ENCODE results near the gene P2RX6.

Gene P2RX6

DNA sequence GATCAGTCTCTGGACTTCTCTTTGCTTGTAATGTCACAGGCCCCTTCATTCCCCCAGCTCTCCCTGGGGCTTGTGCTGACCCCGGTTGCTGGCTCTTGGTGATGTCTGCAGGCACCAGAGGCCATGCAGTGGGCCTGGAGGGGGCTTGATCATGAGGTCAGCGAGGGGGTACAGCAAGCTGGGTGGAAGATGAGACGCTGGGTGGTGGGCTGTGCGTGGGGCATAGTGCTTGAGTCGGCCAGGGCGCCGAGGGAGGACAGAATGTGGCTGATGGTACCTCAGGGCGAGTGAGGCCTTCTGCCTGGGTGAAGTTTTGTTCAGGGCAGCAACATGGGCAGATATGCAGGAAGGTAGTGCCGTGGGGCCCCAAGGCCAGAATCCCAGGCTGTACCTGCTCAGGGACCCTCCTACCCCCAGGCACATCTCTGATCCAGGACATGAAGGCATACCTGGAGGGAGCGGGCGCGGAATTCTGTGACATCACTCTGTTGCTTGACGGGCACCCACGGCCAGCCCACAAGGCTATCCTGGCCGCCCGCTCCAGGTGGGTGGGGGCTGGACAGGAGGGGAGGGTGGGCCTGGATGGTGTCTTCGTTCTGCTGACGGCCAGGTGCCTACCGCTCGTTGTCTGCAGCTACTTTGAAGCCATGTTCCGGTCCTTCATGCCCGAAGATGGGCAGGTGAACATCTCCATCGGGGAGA lies 19.5 kb upstream of the P2RX6 start:
- no peak overlapping the region for H3K4me2 ChIP-seq (ENCODE audit: low read length, poor library complexity, severe bottlenecking)
- peaks cover 15% of the 10 kb centered on the region for H3K4me1 ChIP-seq (ENCODE audit: control insufficient read depth, insufficient read depth, low read depth, low read length)
- H2AFZ ChIP-seq (ENCODE audit: low read depth, low read length) = no peak overlapping the region
- no peak overlapping the region for H2BK120ac ChIP-seq (ENCODE audit: low read depth, low read length)
- no peak overlapping the region for H4K8ac ChIP-seq (ENCODE audit: low read length)
- H3K27me3 ChIP-seq (ENCODE audit: control insufficient read depth in 1 of 2, insufficient read depth in 1 of 2, low read length in 2 of 2) = no peaks in the 10 kb centered on the region
- peaks cover 29% of the 10 kb centered on the region for H3K79me1 ChIP-seq (replicated peaks; ENCODE audit: low read length, poor library complexity, severe bottlenecking)
- no peak overlapping the region for H4K91ac ChIP-seq (ENCODE audit: low read length)
- no peak overlapping the region for H2BK15ac ChIP-seq (ENCODE audit: low read depth, poor library complexity, severe bottlenecking)
- no peak overlapping the region for H2BK5ac ChIP-seq (ENCODE audit: low read depth, low read length, poor library complexity, severe bottlenecking)
- H3K9ac ChIP-seq (ENCODE audit: low read length) = no peak overlapping the region
- no peak overlapping the region for H3K27ac ChIP-seq (ENCODE audit: low read length, poor library complexity, severe bottlenecking)
- no peak for DNase-seq
- WGBS = 92% methylated on average over 23 of the region's 23 CpGs
- no peaks in the 10 kb centered on the region for H3K9me3 ChIP-seq (ENCODE audit: control insufficient read depth, low read length)
- no peak overlapping the region for H3K14ac ChIP-seq (ENCODE audit: low read length in 2 of 2)
- H3K36me3 ChIP-seq (ENCODE audit: control insufficient read depth in 1 of 2, insufficient read depth in 2 of 2, low read depth in 1 of 2, low read length in 2 of 2) = peaks cover 86 to 100% of the 10 kb centered on the region in 2 experiments
- no peak overlapping the region for H3K23ac ChIP-seq (ENCODE audit: low read length in 2 of 2)
- no peak overlapping the region for H3K18ac ChIP-seq (ENCODE audit: low read depth in 1 of 2, low read length in 2 of 2)
- no peak overlapping the region for H2AK5ac ChIP-seq (ENCODE audit: low read length, severe bottlenecking)
- H3K4me3 ChIP-seq (ENCODE audit: insufficient read depth in 1 of 2, low read depth in 1 of 2, low read length in 2 of 2) = no peak overlapping the region
- no peak overlapping the region for H3K4ac ChIP-seq (ENCODE audit: low read depth in 1 of 2, low read length in 2 of 2)
- no peak overlapping the region for H2BK12ac ChIP-seq (ENCODE audit: low read length in 2 of 2)

DNA sequence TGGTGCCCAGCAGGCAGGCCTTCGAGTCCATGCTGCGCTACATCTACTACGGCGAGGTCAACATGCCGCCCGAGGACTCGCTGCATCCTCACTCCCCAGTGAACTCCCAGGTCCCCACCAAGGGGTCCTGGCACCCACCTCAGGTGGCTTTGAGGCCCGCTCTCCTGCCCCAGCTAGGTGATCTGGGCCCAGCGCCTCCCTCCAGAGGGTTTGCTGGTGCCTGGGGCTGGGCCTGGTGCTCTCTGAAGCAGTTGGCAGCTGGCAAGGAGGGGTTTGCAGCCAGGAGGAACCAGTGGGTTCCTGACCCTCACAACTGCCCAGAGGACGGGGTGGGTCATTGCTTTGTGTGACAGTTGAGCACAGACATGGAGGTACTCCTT lies 18.9 kb upstream of the P2RX6 start:
- no peak overlapping the region for H3K23ac ChIP-seq (ENCODE audit: low read length in 2 of 2)
- no peak overlapping the region for H3K14ac ChIP-seq (ENCODE audit: low read length in 2 of 2)
- H3K4ac ChIP-seq (ENCODE audit: low read depth in 1 of 2, low read length in 2 of 2) = no peak overlapping the region
- no peak overlapping the region for H2BK5ac ChIP-seq (ENCODE audit: low read depth, low read length, poor library complexity, severe bottlenecking)
- peaks cover 80 to 97% of the 10 kb centered on the region in 2 experiments for H3K36me3 ChIP-seq (ENCODE audit: control insufficient read depth in 1 of 2, insufficient read depth in 2 of 2, low read depth in 1 of 2, low read length in 2 of 2)
- no peak for DNase-seq
- H3K27ac ChIP-seq (ENCODE audit: low read length, poor library complexity, severe bottlenecking) = no peak overlapping the region
- no peak overlapping the region for H4K8ac ChIP-seq (ENCODE audit: low read length)
- no peak overlapping the region for H2BK15ac ChIP-seq (ENCODE audit: low read depth, poor library complexity, severe bottlenecking)
- no peak overlapping the region for H3K4me3 ChIP-seq (ENCODE audit: insufficient read depth in 1 of 2, low read depth in 1 of 2, low read length in 2 of 2)
- H3K9ac ChIP-seq (ENCODE audit: low read length) = no peak overlapping the region
- H3K27me3 ChIP-seq (ENCODE audit: control insufficient read depth in 1 of 2, insufficient read depth in 1 of 2, low read length in 2 of 2) = no peaks in the 10 kb centered on the region
- no peaks in the 10 kb centered on the region for H3K9me3 ChIP-seq (ENCODE audit: control insufficient read depth, low read length)
- peaks cover 20% of the 10 kb centered on the region for H3K4me1 ChIP-seq (ENCODE audit: control insufficient read depth, insufficient read depth, low read depth, low read length)
- H3K18ac ChIP-seq (ENCODE audit: low read depth in 1 of 2, low read length in 2 of 2) = no peak overlapping the region
- 98% methylated on average over 10 of the region's 10 CpGs for WGBS
- no peak overlapping the region for H2AK5ac ChIP-seq (ENCODE audit: low read length, severe bottlenecking)
- H3K79me1 ChIP-seq (replicated peaks; ENCODE audit: low read length, poor library complexity, severe bottlenecking) = peaks cover 34% of the 10 kb centered on the region
- no peak overlapping the region for H4K91ac ChIP-seq (ENCODE audit: low read length)
- no peak overlapping the region for H3K4me2 ChIP-seq (ENCODE audit: low read length, poor library complexity, severe bottlenecking)
- no peak overlapping the region for H2BK12ac ChIP-seq (ENCODE audit: low read length in 2 of 2)
- H2BK120ac ChIP-seq (ENCODE audit: low read depth, low read length) = no peak overlapping the region
- H2AFZ ChIP-seq (ENCODE audit: low read depth, low read length) = no peak overlapping the region

DNA sequence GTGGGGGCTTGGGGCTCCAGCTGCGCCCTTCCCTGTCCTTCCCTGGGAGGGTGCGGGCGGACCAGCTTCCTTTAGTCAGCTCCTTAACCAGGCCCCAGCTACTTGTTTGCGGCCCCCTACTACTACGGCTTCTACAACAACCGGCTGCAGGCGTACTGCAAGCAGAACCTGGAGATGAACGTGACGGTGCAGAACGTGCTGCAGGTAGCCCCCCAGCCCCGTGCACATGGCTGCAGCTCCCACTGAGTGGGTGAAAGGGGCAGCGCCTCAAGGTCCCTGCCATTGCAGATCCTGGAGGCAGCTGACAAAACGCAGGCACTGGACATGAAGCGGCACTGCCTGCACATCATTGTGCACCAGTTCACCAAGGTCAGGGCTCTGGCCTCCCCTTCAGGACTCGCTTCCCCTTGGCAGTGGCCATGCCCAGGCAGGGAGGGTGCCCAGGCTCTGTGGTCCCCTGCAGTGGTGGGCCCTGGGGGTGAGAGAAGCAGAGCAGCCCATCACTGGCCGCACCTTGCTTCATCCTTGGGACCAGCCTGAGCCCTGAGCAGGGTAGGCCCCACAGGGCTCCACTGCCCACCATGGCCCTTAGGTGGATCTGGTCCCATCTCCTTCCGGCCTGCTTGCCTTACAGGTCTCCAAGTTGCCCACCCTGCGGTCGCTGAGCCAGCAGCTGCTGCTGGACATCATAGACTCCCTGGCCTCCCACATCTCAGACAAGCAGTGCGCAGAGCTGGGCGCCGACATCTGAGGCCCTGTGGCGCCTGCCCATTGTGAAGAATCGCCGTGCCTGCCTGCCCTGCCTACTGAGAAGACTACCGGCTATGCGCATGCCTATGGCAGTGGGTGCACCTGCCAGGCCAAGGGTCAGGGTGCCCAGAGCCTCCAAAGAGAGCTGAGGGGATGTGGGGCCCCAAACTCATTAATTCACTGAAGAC lies 18.1 kb upstream of the P2RX6 start:
- no peak overlapping the region for H2BK120ac ChIP-seq (ENCODE audit: low read depth, low read length)
- H3K18ac ChIP-seq (ENCODE audit: low read depth in 1 of 2, low read length in 2 of 2) = no peak overlapping the region
- H3K79me1 ChIP-seq (replicated peaks; ENCODE audit: low read length, poor library complexity, severe bottlenecking) = peaks cover 31% of the 10 kb centered on the region
- H3K36me3 ChIP-seq (ENCODE audit: control insufficient read depth in 1 of 2, insufficient read depth in 2 of 2, low read depth in 1 of 2, low read length in 2 of 2) = peaks cover 75 to 89% of the 10 kb centered on the region in 2 experiments
- H3K9me3 ChIP-seq (ENCODE audit: control insufficient read depth, low read length) = no peaks in the 10 kb centered on the region
- H3K27ac ChIP-seq (ENCODE audit: low read length, poor library complexity, severe bottlenecking) = no peak overlapping the region
- H3K14ac ChIP-seq (ENCODE audit: low read length in 2 of 2) = no peak overlapping the region
- H2BK12ac ChIP-seq (ENCODE audit: low read length in 2 of 2) = no peak overlapping the region
- no peak overlapping the region for H4K91ac ChIP-seq (ENCODE audit: low read length)
- no peak overlapping the region for H2AFZ ChIP-seq (ENCODE audit: low read depth, low read length)
- H3K4ac ChIP-seq (ENCODE audit: low read depth in 1 of 2, low read length in 2 of 2) = no peak overlapping the region
- peaks cover 24% of the 10 kb centered on the region for H3K4me1 ChIP-seq (ENCODE audit: control insufficient read depth, insufficient read depth, low read depth, low read length)
- 97% methylated on average over 27 of the region's 27 CpGs for WGBS
- H3K4me2 ChIP-seq (ENCODE audit: low read length, poor library complexity, severe bottlenecking) = no peak overlapping the region
- no peaks in the 10 kb centered on the region for H3K27me3 ChIP-seq (ENCODE audit: control insufficient read depth in 1 of 2, insufficient read depth in 1 of 2, low read length in 2 of 2)
- H4K8ac ChIP-seq (ENCODE audit: low read length) = no peak overlapping the region
- no peak overlapping the region for H3K23ac ChIP-seq (ENCODE audit: low read length in 2 of 2)
- no peak overlapping the region for H3K9ac ChIP-seq (ENCODE audit: low read length)
- H2AK5ac ChIP-seq (ENCODE audit: low read length, severe bottlenecking) = no peak overlapping the region
- H2BK5ac ChIP-seq (ENCODE audit: low read depth, low read length, poor library complexity, severe bottlenecking) = no peak overlapping the region
- H2BK15ac ChIP-seq (ENCODE audit: low read depth, poor library complexity, severe bottlenecking) = no peak overlapping the region
- no peak overlapping the region for H3K4me3 ChIP-seq (ENCODE audit: insufficient read depth in 1 of 2, low read depth in 1 of 2, low read length in 2 of 2)
- no peak for DNase-seq

DNA sequence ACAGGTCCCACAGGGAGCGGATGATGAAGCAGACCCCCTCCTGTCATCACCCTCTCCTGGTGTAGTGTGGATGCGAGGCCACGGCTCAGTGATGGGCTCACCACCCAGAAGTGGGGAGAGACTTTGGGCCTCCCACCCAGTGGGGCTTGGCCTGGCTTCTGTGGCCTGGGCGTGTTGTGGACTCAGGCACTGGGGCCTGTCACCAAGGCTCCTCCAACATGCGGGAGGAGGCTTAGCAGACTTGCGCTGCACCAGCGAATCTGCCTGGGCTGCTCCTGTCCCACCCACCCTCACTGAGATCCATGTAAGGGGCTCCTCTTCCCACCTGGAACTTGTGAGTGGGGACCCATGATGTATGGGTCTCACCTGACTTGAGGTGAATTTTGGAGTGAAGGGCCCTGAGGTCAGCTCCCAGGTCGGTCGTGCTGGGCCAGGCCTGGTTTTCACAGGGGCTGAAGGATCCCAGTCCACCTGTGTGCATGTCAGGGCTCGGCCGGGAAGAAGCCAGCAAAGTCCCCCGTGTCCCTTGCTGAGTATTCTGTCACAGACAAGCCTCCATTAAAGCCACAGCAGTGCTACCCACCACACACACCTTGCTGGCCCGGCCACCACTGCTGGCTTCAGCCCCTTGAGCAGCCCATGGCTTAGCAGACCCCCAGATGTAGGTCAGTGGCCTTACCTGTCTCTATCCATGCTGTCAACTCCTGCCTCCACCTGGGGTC lies 17.3 kb upstream of the P2RX6 start:
- peaks cover 66 to 80% of the 10 kb centered on the region in 2 experiments for H3K36me3 ChIP-seq (ENCODE audit: control insufficient read depth in 1 of 2, insufficient read depth in 2 of 2, low read depth in 1 of 2, low read length in 2 of 2)
- peaks cover 25% of the 10 kb centered on the region for H3K4me1 ChIP-seq (ENCODE audit: control insufficient read depth, insufficient read depth, low read depth, low read length)
- H2AK5ac ChIP-seq (ENCODE audit: low read length, severe bottlenecking) = no peak overlapping the region
- no peak overlapping the region for H3K14ac ChIP-seq (ENCODE audit: low read length in 2 of 2)
- no peak overlapping the region for H4K91ac ChIP-seq (ENCODE audit: low read length)
- no peak overlapping the region for H3K23ac ChIP-seq (ENCODE audit: low read length in 2 of 2)
- no peak overlapping the region for H4K8ac ChIP-seq (ENCODE audit: low read length)
- no peak overlapping the region for H2AFZ ChIP-seq (ENCODE audit: low read depth, low read length)
- 92% methylated on average over 12 of the region's 13 CpGs for WGBS
- no peak overlapping the region for H2BK15ac ChIP-seq (ENCODE audit: low read depth, poor library complexity, severe bottlenecking)
- H3K4ac ChIP-seq (ENCODE audit: low read depth in 1 of 2, low read length in 2 of 2) = no peak overlapping the region
- DNase-seq = no peak
- H2BK12ac ChIP-seq (ENCODE audit: low read length in 2 of 2) = no peak overlapping the region
- no peak overlapping the region for H3K4me3 ChIP-seq (ENCODE audit: insufficient read depth in 1 of 2, low read depth in 1 of 2, low read length in 2 of 2)
- no peak overlapping the region for H3K4me2 ChIP-seq (ENCODE audit: low read length, poor library complexity, severe bottlenecking)
- H3K9ac ChIP-seq (ENCODE audit: low read length) = no peak overlapping the region
- H2BK5ac ChIP-seq (ENCODE audit: low read depth, low read length, poor library complexity, severe bottlenecking) = no peak overlapping the region
- H3K79me1 ChIP-seq (replicated peaks; ENCODE audit: low read length, poor library complexity, severe bottlenecking) = peaks cover 31% of the 10 kb centered on the region
- no peak overlapping the region for H3K27ac ChIP-seq (ENCODE audit: low read length, poor library complexity, severe bottlenecking)
- H3K9me3 ChIP-seq (ENCODE audit: control insufficient read depth, low read length) = no peaks in the 10 kb centered on the region
- no peak overlapping the region for H2BK120ac ChIP-seq (ENCODE audit: low read depth, low read length)
- no peaks in the 10 kb centered on the region for H3K27me3 ChIP-seq (ENCODE audit: control insufficient read depth in 1 of 2, insufficient read depth in 1 of 2, low read length in 2 of 2)
- H3K18ac ChIP-seq (ENCODE audit: low read depth in 1 of 2, low read length in 2 of 2) = no peak overlapping the region

Measured in mesenchymal stem cell (in vitro differentiated cells and primary cell).